AG08395 (cell line): ENCODE results near the gene OVCH2.
"Not testable (repeated sequence)": the region's sequence is repeated elsewhere in the genome, so short reads cannot be mapped to it uniquely, and the experiment has no call there.

Experiments
- DNase-seq: peaks from one replicate; pipeline ENCODE4 v3.0.0; 2012; ENCODE audit warnings: mixed read lengths, low spot score

Gene OVCH2, protein sequence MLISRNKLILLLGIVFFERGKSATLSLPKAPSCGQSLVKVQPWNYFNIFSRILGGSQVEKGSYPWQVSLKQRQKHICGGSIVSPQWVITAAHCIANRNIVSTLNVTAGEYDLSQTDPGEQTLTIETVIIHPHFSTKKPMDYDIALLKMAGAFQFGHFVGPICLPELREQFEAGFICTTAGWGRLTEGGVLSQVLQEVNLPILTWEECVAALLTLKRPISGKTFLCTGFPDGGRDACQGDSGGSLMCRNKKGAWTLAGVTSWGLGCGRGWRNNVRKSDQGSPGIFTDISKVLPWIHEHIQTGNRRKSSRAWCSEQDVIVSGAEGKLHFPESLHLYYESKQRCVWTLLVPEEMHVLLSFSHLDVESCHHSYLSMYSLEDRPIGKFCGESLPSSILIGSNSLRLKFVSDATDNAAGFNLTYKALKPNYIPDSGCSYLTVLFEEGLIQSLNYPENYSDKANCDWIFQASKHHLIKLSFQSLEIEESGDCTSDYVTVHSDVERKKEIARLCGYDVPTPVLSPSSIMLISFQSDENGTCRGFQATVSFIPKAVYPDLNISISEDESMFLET

DNA sequence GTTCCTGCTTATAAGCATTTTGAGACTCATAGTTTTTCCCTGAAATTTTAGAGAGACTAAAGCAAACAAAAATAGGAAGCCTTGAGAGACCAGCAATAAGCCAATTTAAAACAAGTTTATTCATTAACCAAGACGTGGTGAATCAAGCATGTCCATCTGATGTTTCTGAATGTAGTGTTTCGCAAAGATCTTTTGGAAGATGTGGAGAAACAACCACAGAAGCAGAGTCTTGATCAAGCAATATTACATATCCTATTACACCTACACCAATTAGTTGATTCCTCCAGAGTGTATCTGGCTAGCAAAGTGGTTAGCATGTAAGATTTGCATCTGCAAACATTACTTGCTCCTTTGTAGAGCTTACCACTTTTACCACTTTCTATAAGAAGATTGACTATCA is at the start of gene OVCH2:
TSS of gene OVCH2 (minus strand) at position 101 of the 400 bp plus-strand sequence. CDS start at position 18, 83 bp downstream.
- DNase-seq, result no peak

DNA sequence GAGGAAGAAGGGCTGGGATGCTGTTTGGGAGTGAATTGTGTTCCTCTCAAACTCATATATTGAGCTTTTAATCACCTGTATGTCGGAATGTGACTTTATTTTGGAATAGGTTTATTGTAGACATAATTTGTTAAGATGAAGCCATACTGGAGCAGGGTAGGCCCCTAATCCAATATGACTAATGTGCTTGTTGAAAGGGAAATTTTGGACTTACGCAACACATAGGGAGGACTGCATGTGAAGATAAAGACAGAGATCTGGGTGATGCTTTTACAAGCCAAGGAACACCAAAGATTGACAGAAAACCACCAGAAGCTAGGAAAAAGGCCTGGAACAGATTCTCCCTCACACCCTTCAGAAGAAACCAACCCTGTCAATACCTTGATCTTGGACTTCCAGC is 43.2 kb upstream of the OVCH2 start:
- no peak for DNase-seq

DNA sequence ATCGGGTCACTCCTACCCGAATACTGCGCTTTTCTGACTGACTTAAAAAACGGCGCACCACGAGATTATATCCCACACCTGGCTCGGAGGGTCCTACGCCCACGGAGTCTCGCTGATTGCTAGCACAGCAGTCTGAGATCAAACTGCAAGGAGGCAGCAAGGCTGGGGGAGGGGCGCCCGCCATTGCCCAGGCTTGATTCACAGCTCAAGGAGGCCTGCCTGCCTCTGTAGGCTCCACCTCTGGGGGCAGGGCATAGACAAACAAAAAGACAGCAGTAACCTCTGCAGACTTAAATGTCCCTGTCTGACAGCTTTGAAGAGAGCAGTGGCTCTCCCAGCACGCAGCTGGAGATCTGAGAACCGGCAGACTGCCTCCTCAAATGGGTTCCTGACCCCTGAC is 28.5 kb upstream of the OVCH2 start:
- not testable (repeated sequence) for DNase-seq

DNA sequence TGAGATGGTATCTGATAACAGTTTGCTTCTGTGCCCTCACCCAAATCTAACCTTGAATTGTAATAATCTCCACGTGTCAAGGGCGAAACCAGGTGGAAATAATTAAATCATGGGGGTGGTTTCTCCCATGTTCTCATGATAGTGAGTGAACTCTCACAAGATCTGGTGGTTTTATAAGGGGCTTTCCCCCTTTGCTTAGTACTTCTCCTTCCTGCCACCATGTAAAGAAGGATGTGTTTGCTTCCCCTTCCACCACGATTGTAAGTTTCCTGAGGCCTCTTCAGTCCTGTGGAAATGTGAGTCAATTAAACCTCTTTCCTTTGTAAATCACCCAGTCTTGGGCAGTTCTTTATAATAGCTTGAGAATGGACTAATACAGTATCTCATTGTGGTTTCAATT is 8.5 kb upstream of the OVCH2 start:
- DNase-seq, result no peak

DNA sequence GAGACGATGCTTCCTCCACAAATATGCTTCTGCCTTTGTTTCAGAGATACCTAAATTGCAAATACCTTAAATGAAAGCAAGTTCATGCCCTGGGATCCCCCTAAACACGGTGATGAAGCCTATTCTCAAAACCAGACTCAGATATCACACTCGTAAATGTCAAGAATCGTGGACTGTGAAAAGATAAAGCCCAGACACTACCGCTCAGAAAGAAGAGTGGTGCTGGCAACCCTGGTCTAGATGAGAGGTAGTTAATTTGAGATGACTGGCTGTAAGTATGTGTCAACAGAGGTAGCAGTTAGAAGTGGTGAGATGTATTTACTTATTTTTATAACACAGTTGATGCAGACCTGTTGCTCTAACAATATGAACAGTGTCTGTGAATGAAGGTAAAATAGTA is 2.5 kb downstream of the OVCH2 start:
- no peak for DNase-seq

DNA sequence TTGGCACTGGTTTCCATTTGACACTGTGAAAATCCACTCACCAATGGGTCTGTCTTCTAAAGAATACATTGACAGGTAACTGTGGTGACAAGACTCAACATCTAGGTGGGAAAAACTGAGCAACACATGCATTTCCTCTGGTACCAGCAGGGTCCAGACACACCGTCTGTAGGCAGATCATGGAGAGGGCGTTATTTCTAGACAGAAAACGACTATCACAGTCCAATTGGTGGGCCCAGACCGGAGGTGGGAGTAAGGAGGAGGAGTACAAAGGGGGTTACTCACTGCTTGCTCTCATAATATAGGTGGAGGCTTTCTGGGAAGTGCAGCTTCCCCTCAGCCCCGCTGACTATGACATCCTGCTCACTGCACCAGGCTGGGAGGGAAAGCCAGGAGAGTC is 9.9 kb downstream of the OVCH2 start:
- DNase-seq, result no peak

DNA sequence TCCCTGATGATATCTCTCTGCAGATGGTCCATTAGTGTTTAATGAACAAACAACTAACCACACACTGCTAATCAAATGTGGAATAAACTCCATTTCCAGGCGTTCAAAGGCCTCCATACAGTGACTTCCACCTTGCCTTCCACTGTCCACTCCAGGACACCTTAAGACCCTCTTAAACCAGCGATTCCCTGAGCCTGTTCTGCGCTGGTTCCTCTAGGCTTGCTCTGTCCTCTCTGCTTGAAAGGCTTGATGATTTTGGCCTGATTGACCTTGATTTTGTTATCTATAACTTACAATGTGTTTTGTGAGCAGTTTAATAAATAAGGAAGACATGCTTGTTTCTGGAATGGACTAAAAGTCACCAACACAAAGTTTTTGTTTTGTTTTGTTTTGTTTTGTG is 12.0 kb downstream of the OVCH2 start:
- no peak for DNase-seq

DNA sequence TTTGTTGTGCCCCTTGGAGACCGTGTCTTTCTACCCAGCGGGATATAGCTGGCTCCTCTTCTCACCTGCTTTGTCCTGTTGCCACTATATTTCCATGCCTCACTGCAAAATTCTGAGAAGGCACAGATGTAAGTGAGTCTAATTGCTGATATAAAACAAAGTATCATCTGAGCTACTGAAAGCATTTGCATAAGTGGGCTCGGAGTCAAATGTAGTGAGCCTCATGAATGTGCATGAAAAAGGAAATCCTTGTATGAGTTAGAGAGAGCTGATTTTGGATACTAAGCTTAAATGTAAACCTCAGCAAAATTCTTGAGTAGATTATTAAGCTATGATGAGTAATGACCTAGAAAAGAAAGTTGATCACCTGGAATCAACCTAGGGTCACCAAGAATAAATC is 13.9 kb downstream of the OVCH2 start:
- DNase-seq, result no peak

DNA sequence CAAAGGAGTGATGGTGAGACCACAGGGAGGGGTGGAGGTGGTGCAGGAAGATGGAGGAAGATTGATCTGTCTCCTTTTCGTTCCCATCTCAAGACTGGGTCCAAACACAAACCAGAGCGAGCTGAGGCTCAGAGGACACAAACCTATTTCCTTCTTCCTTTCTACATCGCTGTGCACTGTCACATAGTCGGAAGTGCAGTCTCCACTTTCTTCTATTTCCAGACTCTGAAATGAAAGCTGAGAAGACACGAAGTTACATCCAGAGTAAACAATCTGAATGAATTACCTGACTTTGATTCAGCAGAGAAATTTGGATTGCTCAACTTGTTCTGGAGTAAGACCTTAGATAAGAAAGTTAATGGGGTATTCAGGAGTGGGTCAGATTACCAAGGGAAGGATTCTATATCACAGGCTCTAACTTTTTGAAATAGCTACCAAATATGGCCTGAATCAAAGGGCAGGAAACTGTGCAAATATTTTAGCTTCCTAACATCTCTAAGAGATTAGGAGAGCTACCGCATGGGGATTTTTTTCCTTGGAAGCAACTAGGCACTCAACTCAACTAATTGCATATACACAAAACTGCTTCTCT is 14.4 kb downstream of the OVCH2 start:
- no peak for DNase-seq

DNA sequence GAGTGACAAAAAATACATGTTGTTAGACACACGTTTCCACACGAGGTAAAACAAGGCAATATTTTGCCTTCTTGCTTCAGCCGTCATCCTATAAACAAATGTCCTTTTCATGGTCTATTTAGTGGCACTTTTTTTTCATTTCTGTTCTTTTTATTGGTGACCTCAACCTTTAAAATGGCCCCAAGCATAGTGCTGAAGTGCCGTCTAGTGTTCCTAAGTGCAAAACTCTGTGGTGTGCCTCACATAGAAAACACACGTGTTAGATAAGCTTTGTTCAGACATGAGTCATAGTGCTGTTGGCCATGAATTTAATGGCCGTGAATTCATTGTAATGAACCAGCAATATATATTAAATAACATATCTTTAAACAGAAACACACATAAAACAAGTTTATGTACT is 15.6 kb downstream of the OVCH2 start:
- no peak for DNase-seq

DNA sequence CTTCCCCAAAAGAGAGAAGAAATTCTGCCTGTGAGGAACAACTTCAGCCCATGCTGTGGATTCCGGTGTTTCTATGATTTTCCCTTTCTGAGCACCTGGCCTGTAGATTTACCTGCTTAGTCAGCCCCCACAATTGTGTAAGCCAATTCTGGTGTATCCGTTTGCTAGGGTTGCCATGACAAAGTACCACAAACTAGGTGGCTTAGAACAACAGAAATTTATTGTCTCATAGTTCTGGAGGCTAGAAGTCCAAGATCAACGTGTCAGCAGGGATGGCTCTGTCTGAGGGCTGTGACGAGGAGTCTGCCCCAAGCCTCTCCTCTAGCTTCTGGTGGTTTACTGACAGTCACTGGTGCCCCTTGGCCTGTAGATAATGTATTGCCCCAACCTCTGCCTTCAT is 17.0 kb downstream of the OVCH2 start:
- no peak for DNase-seq

DNA sequence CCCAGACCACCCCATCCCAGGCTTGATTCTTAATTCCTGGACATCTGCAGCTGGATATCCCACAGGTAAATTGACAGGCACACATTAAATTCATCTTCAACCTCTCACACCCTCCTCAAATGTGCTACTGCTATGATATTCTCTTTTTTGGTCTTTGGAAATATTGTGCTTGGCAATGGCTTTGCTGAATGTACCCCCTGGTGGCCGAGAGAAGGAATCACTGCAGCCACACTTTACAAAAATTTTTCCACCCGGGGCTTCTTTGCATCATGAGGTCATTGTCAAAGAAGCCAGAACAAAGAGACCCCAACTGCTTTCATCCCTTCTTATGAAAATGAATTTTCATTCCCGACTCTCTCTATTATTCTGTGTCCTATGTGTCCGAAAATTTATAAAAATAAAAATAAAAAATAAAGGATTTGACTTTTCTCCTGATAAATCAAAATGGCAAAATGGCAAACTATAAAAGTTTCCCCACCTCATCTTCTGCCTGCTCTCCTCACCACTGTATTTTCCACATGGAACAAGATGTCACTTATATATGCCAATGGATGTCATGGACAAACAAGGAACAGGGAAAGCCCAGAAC is 17.9 kb downstream of the OVCH2 start:
- peak; percentile 68 for DNase-seq

DNA sequence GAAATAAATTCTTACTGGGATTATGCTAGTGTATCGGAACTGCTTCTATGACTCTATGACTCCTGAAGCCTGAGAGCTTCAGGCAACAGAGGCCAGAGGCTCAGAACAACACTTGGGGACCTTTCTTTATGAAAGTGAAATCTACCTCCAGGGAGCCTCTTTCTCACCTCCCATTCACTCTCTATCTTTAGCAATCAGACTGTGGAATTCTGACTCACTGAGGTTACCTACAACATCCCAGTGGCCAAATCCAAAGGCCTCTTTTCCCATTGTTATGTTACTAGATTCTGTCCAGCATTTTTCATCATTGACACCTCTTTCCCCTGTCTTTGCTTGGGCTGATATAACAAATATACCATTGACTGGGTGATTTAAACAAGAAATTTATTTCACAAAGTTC is 18.9 kb downstream of the OVCH2 start:
- no peak for DNase-seq

DNA sequence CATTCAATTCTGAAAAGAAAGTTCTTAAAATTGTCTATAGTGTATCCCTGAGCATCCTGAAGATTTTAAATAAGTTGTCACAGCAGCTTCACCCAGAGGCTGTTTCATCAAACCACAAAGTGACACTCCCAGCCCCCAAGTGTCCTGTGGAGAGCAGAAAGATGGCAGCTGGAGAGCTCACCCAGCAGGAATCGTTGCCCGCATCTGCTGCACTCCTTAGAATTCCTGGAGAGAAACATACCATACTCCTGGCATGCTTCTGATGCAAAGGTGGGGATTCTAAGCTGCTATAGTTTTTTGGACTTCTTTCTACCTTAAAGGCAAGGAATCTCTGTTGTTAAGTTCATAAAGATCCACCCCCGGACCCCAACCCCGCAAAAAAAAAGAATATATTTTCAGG is 19.5 kb downstream of the OVCH2 start:
- no peak for DNase-seq

DNA sequence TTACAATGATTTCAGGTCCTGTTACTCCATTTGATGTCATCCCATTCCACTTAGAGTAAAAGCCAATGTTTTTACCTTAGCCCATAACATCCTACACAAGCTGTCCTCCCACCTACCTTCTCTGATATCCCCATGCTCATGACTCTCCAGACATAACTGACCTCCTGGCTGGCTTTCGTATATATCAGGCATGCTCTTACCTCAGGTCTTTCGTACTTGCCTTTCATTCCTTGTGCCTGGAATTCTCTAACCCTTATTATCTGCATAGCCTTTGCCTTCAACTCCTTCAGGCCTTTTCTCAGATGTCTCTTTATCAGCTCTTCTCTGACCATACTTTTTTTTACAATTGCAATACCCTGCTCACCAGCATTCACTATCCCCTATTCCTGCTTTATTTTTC is 22.7 kb downstream of the OVCH2 start:
- no peak for DNase-seq

DNA sequence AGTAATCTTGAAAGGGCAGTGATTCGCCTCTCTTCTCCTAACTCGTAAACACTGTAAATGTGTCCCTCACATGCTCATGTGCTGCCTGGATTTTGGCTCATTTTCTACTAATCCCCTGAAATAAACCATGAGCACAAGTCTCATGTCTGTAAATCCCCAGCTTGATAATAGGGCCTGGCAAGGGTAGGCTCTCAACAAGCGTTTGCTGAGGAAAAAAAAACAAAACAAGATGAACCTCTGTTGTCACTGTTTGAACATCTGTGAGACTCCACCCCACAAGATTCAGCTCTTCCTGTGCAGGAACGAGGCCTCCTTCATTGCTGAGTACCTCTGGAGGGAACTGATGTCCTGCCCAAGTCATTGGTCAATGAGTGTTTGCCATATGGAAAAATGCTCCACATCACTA is 28.5 kb downstream of the OVCH2 start:
- peak; percentile 31 for DNase-seq

DNA sequence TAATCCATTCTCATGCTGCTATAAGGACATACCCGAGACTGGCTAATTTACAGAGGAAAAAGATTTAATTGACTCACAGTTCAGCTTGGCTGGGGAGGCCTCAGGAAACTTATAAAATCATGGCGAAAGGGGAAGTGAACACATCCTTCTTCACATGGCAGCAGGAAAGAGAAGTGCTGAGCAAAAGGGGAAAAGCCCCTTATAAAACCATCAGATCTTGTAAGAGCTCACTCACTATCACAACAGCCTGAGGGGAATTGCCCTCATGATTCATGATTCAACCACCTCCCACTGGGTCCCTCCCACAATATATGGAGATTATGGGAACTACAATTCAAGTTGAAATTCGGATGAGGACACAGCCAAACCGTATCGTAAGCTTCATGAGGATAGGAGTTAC is 29.2 kb downstream of the OVCH2 start:
- DNase-seq, result no peak

DNA sequence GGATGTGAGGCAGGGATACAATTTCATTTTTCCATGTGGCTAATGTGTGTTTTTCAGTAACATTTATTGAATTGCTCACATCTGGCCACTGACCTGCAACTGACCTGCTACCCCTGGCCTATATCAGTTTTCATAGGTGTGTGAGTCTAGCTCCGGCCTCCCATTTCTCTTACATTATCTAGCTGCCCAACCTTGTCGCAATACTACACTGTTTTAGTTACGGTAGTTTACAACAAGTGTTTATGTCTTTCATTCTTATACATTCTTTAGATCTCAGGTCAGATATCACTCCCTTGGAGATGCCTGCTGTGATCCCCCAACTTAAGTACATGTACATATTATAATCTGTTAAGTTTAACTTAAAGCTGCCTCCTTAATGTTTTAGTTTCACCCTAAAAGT is 30.6 kb downstream of the OVCH2 start:
- DNase-seq, result no peak

DNA sequence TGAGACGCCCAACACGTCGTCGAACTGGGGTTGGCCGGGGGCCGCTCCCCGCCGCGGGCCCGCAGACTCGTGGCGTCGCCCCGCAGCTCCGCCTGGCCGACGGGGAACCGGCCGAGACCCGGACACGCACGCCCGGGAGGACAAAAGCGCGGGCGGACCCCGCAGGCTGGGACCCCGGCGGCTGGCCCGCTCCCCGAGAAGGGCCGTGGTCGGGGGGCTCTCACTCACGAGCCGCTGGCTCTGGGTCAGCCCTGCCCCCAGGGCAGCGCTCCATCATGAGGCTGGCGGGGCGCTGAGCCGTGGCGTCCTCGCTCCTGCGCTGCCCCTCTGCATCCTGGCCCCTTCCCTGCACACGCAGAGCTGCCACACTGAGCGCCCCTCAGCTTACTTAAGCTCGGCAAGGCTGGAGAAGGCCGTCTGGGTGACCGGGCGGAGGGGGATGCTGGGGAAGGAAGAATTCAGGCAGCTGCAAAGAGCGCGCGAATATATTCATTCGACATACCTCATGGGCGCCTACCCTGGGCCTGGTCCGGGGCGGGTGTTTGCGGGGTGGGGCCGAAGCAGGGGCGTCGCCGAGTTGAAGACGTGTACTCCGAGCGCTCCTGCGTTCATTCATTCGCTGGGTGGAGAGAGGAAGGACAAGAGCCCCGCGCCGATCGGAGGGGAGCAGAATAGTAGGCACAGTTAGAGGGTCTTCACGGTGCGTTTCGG is 32.4 kb downstream of the OVCH2 start:
- DNase-seq, result peak; percentile 38

DNA sequence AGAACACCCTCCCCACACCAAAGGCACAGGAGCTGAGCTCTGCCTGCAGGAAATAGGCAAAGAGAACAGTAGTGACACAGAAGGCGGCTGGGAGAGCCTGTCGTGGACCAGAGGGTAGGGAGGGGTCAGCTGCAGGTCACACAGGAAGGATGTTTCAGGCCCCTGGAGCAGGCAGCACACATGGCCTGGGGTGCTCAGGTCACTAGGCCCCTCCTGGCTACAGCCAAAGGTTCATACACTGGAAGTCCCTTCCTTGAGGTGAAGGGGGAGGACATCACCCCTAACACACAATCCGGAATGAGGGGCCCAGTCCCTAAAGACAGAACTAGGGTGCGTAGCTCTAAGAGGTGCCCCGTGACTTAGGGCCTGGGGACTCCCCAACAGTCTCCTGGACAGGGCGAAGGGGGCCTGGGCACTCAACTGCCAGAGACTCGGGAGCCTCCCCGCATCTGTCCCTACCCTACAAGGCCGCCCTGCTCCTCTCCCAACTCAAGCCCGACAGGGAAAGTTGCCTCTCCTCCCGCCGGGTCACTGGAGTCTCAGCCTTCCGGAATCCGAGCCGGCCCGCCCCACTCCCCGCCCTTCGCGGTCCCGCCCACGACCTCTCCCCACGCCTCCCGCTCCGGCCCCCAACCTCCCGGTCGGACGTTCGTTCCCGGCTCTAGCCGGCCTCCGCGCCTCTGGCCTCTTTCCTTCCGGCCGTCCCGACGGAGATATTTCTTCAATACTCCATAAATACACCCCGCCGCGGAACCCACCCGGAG is 33.1 kb downstream of the OVCH2 start, which contains the start of gene CYB5R2:
TSS of gene CYB5R2 (minus strand) at position 541 of the 764 bp plus-strand sequence. CDS start 675 bp downstream, outside the sequence.
- DNase-seq, result peak; percentile 85

DNA sequence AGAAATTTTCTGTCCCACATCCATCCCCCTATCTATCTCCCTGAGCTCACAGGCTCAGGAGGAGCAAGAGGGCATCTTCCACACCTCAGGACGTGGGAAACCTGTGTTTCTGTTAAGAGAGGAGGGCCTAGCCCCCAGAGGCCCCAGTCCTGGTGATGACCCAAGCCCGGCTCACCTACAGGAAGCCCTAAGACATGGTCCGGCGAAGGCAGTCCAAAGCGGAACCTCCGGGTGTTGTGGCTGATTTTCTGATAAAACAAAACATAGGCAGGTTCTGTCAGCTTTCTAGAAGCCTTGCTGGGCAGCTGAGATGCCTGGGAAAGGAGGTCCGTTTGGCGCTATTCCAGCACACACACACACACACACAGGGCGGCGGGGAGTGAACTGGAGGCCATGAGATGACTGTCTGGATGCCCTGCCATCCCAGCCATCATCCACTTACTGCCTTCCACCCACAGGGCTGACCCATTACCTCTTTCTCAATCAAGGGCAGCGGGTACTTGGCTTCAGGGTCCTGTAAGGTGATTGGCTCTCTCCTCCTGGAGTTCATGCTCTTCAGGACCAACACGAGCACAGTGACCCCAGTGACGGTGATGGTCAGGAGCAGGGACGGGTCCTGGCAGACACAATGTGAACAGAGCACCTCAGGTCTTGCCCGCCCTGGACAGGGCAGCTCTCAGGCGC is 33.9 kb downstream of the OVCH2 start:
- DNase-seq, result no peak
